IPS DF 6.9 (cell line): ENCODE data around the gene BOLA3.

Experiments
- DNase-seq: peaks from one replicate; pipeline ENCODE4 v3.0.0-alpha.2; 2013; ENCODE audit warnings: low read depth, low spot score
- H3K27ac ChIP-seq: one replicate; pipeline ENCODE4 v1.5.1; 2013; ENCODE audit warnings: low read length, control low read depth
- H3K27me3 ChIP-seq: 2 replicates; pipeline ENCODE4 v1.6.1; 2013; ENCODE audit warnings: mild to moderate bottlenecking, low read length; ENCODE audit not compliant: control insufficient read depth, insufficient read depth
- H3K36me3 ChIP-seq: 2 replicates; pipeline ENCODE4 v1.6.1; 2013; ENCODE audit warnings: low read length; ENCODE audit not compliant: control insufficient read depth, insufficient read depth
- H3K4me1 ChIP-seq: 2 replicates; pipeline ENCODE4 v1.6.1; 2013; ENCODE audit warnings: low read length; ENCODE audit not compliant: control insufficient read depth, insufficient read depth
- H3K4me3 ChIP-seq: 2 replicates; pipeline ENCODE4 v1.5.1; 2013; ENCODE audit warnings: mild to moderate bottlenecking, low read length
- H3K9me3 ChIP-seq: 2 replicates; pipeline ENCODE4 v1.6.1; 2013; ENCODE audit warnings: low read length, inconsistent platforms; ENCODE audit not compliant: control insufficient read depth, insufficient read depth
- WGBS: extraction: QIAGEN DNeasy Blood & Tissue Kit; methylation state at CpG from one replicate; pipeline ENCODE4 v1.1.7; 2013; ENCODE audit warnings: mixed read lengths, missing lambda C conversion rate; ENCODE audit not compliant: insufficient read length, insufficient coverage; 5-methylcytosine and 5-hydroxymethylcytosine counted together

The BOLA3 gene

DNA sequence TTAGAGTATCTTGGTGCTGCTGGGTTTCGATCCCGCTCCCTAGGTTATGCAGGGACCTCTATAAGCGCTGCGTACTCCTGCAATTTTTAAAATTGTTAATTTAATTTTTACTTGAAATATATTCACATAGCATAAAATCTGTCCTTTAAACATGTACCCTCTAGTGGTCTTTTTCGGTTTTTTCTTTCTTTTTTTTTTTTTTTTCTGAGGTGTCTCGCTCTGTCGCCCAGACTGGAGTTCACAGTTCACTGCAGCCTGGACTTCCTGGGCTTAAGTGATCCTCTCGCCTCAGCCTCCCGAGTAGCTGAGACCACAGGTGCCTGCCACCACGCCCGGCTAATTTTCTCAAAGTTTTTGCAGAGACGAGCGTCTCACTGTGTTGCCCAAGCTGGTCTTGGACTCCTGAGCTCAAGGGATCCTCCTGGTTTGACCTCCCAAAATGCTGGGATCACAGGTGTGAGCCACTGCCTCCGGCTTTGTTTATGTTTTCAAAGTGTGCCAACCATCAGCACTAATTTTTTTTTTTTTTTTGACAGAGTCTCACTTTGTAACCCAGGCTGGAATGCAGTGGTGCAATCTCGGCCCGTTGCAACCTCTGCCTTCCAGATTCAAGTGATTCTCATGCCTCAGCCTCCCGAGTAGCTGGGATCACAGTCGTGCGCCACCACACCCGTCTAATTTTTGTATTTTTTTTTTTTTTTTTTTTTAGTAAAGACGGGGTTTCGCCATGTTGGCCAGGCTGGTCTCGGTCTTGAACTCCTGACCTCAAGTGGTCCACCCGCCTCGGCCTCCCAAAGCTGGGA is 31.6 kb upstream of the BOLA3 start:
- Histone ChIP-seq H3K4me3 (no peak overlapping the region; the same call in 1 of the 2 replicates), H3K27ac (no peak overlapping the region), H3K4me1 (no peaks in the 10 kb centered on the region), H3K36me3 (no peaks in the 10 kb centered on the region), H3K27me3 (no peaks in the 10 kb centered on the region), H3K9me3 (no peaks in the 10 kb centered on the region)
- DNase-seq = no peak
- WGBS = no CpG with 5 or more reads among the region's 25 CpGs

DNA sequence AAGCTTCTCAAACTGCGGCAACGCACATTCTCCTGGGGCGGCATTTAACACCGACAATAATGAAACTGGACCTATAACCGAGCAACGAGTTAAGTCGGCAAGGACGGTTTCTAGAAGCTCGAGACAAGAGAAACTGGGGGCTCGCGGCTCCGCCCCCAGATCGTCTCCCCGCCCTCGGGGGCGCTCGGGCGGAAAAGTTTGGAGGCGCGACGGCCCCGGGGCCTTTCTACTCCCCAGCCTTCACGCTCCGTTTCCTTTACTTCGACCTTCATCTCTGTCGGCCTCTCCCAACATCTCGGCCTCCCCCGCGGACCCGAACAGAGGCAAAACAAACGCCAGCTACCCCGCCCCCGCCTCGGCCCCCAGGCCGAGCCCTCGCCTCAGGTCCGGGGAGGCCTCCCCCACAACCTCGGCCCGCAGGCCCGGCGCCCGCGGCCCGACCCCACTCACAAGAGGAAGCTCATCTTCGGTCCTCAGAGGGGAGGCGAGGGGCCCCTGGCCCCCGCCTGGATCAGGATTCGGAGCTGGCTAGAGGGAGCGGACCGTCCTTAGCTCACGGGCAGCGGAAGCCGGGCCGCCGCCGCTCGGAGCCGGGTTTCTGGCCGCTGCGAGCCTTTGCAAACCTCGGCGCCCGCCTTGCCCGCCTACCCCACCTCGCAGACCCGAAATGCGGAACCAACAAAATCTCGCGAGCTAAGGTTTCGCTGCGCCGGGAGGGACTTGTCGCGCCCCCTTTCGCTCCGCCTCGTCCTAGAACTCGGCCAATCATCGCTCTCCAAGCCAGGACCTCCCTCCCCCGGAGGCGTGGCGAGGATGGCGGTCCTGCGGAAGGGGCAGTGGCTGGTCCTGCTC is 30.7 kb upstream of the BOLA3 start, which contains the start of gene MOB1A:
Gene MOB1A, minus strand, starts transcription at position 669 of the 852 bp plus-strand sequence. Its CDS starts 205 bp downstream, at position 464.
- Histone ChIP-seq H3K9me3 (no peaks in the 10 kb centered on the region), H3K27me3 (no peaks in the 10 kb centered on the region), H3K36me3 (no peaks in the 10 kb centered on the region), H3K4me1 (no peaks in the 10 kb centered on the region), H3K4me3 (peak within 1 kb of the TSS; percentile 89), H3K27ac (no peak within 1 kb of the TSS)
- no CpG with 5 or more reads among the region's 84 CpGs for WGBS
- DNase-seq = peak; percentile 100

- H3K4me1 ChIP-seq = no peaks in the 10 kb centered on the region
- H3K27me3 ChIP-seq = no peaks in the 10 kb centered on the region
- no peak for DNase-seq
Measured at GRCh38 chr2:74177696-74178095, 30.0 kb upstream of the BOLA3 start.

DNA sequence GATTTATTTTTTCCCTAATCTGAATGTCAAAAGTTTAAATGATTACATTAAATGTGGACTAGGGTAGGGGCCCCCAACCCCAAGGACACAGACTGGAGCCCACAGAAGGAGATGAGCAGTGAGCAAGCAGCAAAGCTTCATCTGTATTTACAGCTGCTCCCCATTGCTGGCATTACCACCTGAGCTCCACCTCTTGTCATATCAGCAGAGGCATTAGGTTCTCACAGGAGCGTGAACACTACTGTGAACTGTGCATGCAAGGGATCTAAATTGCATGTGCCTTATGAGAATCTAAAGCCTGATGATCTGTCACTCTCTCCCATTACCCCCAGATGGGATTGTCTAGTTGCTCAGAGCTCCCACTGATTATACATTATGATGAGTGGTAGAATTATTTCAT is 27.2 kb upstream of the BOLA3 start:
- H3K9me3 ChIP-seq = no peaks in the 10 kb centered on the region
- no peak overlapping the region for H3K4me3 ChIP-seq
- no peak overlapping the region for H3K27ac ChIP-seq
- no peaks in the 10 kb centered on the region for H3K27me3 ChIP-seq
- H3K4me1 ChIP-seq = no peaks in the 10 kb centered on the region
- no peak for DNase-seq
- H3K36me3 ChIP-seq = no peaks in the 10 kb centered on the region; the same call in 1 of the 2 replicates
- no CpG with 5 or more reads among the region's 1 CpG for WGBS

More at GRCh38 chr2:74177696-74178095, 30.0 kb upstream of the BOLA3 start:
- Histone ChIP-seq H3K36me3 (no peaks in the 10 kb centered on the region), H3K27ac (no peak overlapping the region), H3K9me3 (no peaks in the 10 kb centered on the region), H3K4me3 (peak overlapping the region; percentile 89; the same call in 1 of the 2 replicates)

- Histone ChIP-seq H3K4me1 (no peaks in the 10 kb centered on the region), H3K27me3 (no peaks in the 10 kb centered on the region), H3K27ac (no peak overlapping the region), H3K9me3 (no peaks in the 10 kb centered on the region), H3K36me3 (peaks cover 4% of the 10 kb centered on the region), H3K4me3 (no peak overlapping the region)
- no peak for DNase-seq
- WGBS = no CpG with 5 or more reads among the region's 2 CpGs
Measured at GRCh38 chr2:74168739-74169138, 21.0 kb upstream of the BOLA3 start.

GRCh38 chr2:74164761-74165160 is 17.0 kb upstream of the BOLA3 start:
- H3K36me3 ChIP-seq = peaks cover 8% of the 10 kb centered on the region

GRCh38 chr2:74162951-74163350 is 15.2 kb upstream of the BOLA3 start:
- no peak overlapping the region for H3K4me3 ChIP-seq
- H3K27me3 ChIP-seq = no peaks in the 10 kb centered on the region
- peaks cover 17% of the 10 kb centered on the region for H3K36me3 ChIP-seq
- no peak for DNase-seq
- H3K9me3 ChIP-seq = no peaks in the 10 kb centered on the region
- no CpG with 5 or more reads among the region's 6 CpGs for WGBS
- no peak overlapping the region for H3K27ac ChIP-seq
- H3K4me1 ChIP-seq = no peaks in the 10 kb centered on the region

More at GRCh38 chr2:74164761-74165160, 17.0 kb upstream of the BOLA3 start:
- H3K27ac ChIP-seq = no peak overlapping the region
- H3K9me3 ChIP-seq = no peaks in the 10 kb centered on the region
- no peak for DNase-seq
- no peaks in the 10 kb centered on the region for H3K27me3 ChIP-seq
- H3K4me1 ChIP-seq = no peaks in the 10 kb centered on the region
- no peak overlapping the region for H3K4me3 ChIP-seq
- no CpG with 5 or more reads among the region's 1 CpG for WGBS

GRCh38 chr2:74155830-74156229 is 8.1 kb upstream of the BOLA3 start:
- H3K27ac ChIP-seq = no peak overlapping the region
- H3K4me1 ChIP-seq = no peaks in the 10 kb centered on the region
- H3K4me3 ChIP-seq = no peak overlapping the region
- DNase-seq = no peak
- peaks cover 12% of the 10 kb centered on the region; the same call in 1 of the 2 replicates for H3K36me3 ChIP-seq
- no peaks in the 10 kb centered on the region for H3K27me3 ChIP-seq
- no peaks in the 10 kb centered on the region for H3K9me3 ChIP-seq
- WGBS = 100% methylated on average over 2 of the region's 3 CpGs

GRCh38 chr2:74152954-74153353 is 5.2 kb upstream of the BOLA3 start:
- DNase-seq = no peak
- no CpG with 5 or more reads among the region's 2 CpGs for WGBS
- H3K9me3 ChIP-seq = no peaks in the 10 kb centered on the region
- no peak overlapping the region for H3K4me3 ChIP-seq
- H3K27me3 ChIP-seq = no peaks in the 10 kb centered on the region
- no peaks in the 10 kb centered on the region; the same call in 1 of the 2 replicates for H3K36me3 ChIP-seq
- no peak overlapping the region for H3K27ac ChIP-seq
- H3K4me1 ChIP-seq = no peaks in the 10 kb centered on the region

DNA sequence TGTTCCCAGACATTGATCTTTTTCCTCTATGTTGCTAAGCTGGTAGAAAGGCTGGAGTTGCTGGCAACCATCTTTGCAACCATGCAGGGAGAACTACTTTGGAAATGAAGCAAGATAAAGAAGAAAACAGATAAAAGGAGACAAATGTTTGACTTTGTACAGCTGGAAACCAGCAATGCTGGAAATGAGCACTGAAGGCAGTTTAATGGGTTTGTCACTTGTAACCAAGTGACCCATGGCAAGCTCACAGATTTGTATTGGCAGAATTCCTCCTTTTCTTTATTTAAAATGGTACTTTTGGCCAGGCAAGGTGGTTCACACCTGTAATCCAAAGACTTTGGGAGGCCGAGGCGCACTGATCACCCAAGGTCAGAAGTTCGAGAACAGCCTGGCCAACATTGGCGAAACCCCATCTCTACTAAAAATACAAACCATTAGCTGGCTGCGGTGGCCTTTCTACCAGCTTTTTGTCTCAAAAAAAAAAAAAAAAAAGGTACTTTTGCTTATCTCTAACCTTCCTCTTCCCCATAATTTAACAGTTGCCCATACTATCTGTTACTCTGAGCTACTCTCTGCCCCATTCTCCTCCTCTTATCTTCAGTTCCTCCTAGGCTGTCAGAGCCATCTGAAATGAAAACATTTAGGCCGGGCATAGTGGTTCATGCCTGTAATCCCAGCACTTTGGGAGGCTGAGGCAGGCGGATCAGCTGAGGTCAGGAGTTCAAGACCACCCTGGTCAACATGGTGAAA is 2.0 kb upstream of the BOLA3 start:
- whole genome bisulfite sequencing = no CpG with 5 or more reads among the region's 7 CpGs
- Histone ChIP-seq H3K36me3 (no peaks in the 10 kb centered on the region; the same call in 1 of the 2 replicates), H3K4me1 (peaks cover 3% of the 10 kb centered on the region), H3K9me3 (no peaks in the 10 kb centered on the region), H3K27me3 (no peaks in the 10 kb centered on the region), H3K27ac (no peak overlapping the region), H3K4me3 (no peak overlapping the region)
- no peak for DNase-seq
